OCI-LY3 (cell line): ENCODE results near the gene LARGE1.
"Not testable (repeated sequence)": the region's sequence is repeated elsewhere in the genome, so short reads cannot be mapped to it uniquely, and the experiment has no call there.

Experiments
- H2AFZ ChIP-seq: fragments of 200-600, 300-600 bp; shearing (Covaris generic); 2 replicates; pipeline ENCODE4 v1.6.0; 2014; ENCODE audit warnings: antibody characterized with exemption, low read depth, low read length
- H3K27ac ChIP-seq: fragments of 200-600, 300-600 bp; sonication (generic); 2 replicates; pipeline ENCODE4 v1.5.1; 2014; ENCODE audit warnings: mild to moderate bottlenecking, low read length, moderate library complexity, mixed read lengths
- H3K27me3 ChIP-seq: fragments of 200-600, 300-600 bp; sonication (generic); 2 replicates; pipeline ENCODE4 v1.6.1; 2014; ENCODE audit warnings: low read depth, low read length, mixed read lengths
- H3K36me3 ChIP-seq: fragments of 200-600, 300-600 bp; sonication (generic); replicated peaks from 2 replicates; pipeline ENCODE3; 2014; ENCODE audit warnings: low read depth, low read length, mixed read lengths
- H3K4me1 ChIP-seq: fragments of 300-600, 200-600 bp; sonication (generic); 2 replicates; pipeline ENCODE4 v1.6.1; 2014; ENCODE audit warnings: low read length, mixed read lengths
- H3K4me2 ChIP-seq: fragments of 200-600, 300-600 bp; sonication (generic); 2 replicates; pipeline ENCODE4 v1.6.1; 2014; ENCODE audit warnings: low read length, mixed read lengths
- H3K4me3 ChIP-seq: fragments of 300-600, 200-600 bp; sonication (generic); 2 replicates; pipeline ENCODE4 v1.5.1; 2014; ENCODE audit warnings: antibody characterized with exemption, mild to moderate bottlenecking, low read length, moderate library complexity
- H3K79me2 ChIP-seq: fragments of 300-600, 200-600 bp; shearing (Covaris generic); 2 replicates; pipeline ENCODE4 v1.6.1; 2014; ENCODE audit warnings: mild to moderate bottlenecking, low read length, mixed read lengths
- H3K9ac ChIP-seq: fragments of 300-600, 200-600 bp; shearing (Covaris generic); 2 replicates; pipeline ENCODE4 v1.6.0; 2014; ENCODE audit warnings: mild to moderate bottlenecking, low read length, moderate library complexity
- H3K9me3 ChIP-seq: fragments of 200-600, 300-600 bp; shearing (Covaris generic); 2 replicates; pipeline ENCODE4 v1.6.1; 2014; ENCODE audit warnings: low read length, mixed read lengths; ENCODE audit not compliant: insufficient read depth
- H4K20me1 ChIP-seq: fragments of 200-600, 300-600 bp; sonication (generic); 2 replicates; pipeline ENCODE4 v1.6.1; 2016; ENCODE audit warnings: low read length, mixed read lengths; ENCODE audit not compliant: insufficient read depth
- EZH2phosphoT487 ChIP-seq: fragments of 200-600 bp; shearing (Covaris generic); IDR thresholded peaks from 2 replicates; pipeline ENCODE4 v1.6.1; 2018; ENCODE audit warnings: antibody characterized with exemption, mixed run types, low read depth
- TF ChIP-seq, protein P1 (sequence below): fragments of 200-600, 300-600 bp; sonication (generic); IDR thresholded peaks from 2 replicates; pipeline ENCODE4 v1.5.1; 2014; ENCODE audit warnings: antibody characterized with exemption, low read length, low read depth

The LARGE1 gene

DNA sequence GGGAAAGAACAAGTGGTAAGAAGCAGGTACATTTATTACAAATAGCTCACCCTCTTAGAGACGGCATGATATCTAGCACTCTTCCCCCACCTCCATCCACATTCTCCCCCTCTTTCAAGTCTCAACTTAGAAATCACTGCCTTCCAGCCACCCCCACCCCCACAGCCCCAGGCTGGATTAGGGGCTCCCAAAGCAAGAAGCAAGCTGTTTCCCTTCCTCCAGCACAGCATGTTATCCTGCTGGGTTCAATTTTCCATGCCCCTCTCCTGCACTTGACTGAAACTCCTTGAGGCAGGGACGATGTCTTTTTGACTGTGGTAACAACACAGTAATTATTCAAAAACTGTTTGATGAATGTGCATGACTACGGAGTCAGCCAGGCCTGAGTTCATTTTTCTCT lies 350.7 kb downstream of the LARGE1 start:
- H3K4me2 ChIP-seq, result peak overlapping the region; percentile 75
- H3K36me3 ChIP-seq, result peaks cover 2% of the 10 kb centered on the region
- no peaks in the 10 kb centered on the region for H3K27me3 ChIP-seq
- no peaks in the 10 kb centered on the region for H3K79me2 ChIP-seq
- H3K9me3 ChIP-seq, result no peaks in the 10 kb centered on the region
- H3K9ac ChIP-seq, result no peak overlapping the region
- H3K27ac ChIP-seq, result no peak overlapping the region
- H2AFZ ChIP-seq, result no peak overlapping the region
- TF ChIP-seq, protein P1, sequence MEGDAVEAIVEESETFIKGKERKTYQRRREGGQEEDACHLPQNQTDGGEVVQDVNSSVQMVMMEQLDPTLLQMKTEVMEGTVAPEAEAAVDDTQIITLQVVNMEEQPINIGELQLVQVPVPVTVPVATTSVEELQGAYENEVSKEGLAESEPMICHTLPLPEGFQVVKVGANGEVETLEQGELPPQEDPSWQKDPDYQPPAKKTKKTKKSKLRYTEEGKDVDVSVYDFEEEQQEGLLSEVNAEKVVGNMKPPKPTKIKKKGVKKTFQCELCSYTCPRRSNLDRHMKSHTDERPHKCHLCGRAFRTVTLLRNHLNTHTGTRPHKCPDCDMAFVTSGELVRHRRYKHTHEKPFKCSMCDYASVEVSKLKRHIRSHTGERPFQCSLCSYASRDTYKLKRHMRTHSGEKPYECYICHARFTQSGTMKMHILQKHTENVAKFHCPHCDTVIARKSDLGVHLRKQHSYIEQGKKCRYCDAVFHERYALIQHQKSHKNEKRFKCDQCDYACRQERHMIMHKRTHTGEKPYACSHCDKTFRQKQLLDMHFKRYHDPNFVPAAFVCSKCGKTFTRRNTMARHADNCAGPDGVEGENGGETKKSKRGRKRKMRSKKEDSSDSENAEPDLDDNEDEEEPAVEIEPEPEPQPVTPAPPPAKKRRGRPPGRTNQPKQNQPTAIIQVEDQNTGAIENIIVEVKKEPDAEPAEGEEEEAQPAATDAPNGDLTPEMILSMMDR, result no peak
- TF ChIP-seq EZH2phosphoT487, result no peak
- H3K4me3 ChIP-seq, result 0 out of 2 replicates have a peak overlapping the region, but pooled peaks have one; percentile 0
- peaks cover 66% of the 10 kb centered on the region for H3K4me1 ChIP-seq
- H4K20me1 ChIP-seq, result no peaks in the 10 kb centered on the region

DNA sequence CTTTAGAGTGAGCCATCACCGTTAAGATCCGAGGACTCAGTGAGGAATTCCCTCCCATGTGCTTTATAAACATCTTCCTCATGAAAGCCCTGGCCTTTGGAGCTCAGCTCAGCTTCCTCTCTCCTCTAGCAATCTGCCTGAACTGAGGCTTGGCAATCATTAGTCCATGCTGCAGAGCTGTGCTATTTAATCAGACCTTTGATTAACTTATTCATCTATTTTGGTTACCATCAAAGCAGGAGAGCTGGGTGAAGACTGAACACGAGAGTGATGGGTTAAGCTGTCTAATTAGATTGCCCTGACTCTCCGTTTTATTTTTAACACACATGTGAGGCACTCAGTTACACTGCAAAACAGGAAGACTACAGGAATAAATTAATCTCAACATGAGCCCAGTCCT lies 351.3 kb downstream of the LARGE1 start:
- no peaks in the 10 kb centered on the region for H4K20me1 ChIP-seq
- H3K27me3 ChIP-seq, result no peaks in the 10 kb centered on the region
- peaks cover 3% of the 10 kb centered on the region for H3K36me3 ChIP-seq
- H3K9me3 ChIP-seq, result no peaks in the 10 kb centered on the region
- H3K4me2 ChIP-seq, result peak overlapping the region; percentile 75
- peak overlapping the region; percentile 65 for H3K4me3 ChIP-seq
- TF ChIP-seq EZH2phosphoT487, result no peak
- TF ChIP-seq, protein P1, result no peak
- peaks cover 66% of the 10 kb centered on the region for H3K4me1 ChIP-seq
- no peak overlapping the region for H3K27ac ChIP-seq
- no peak overlapping the region for H2AFZ ChIP-seq
- no peak overlapping the region for H3K9ac ChIP-seq
- H3K79me2 ChIP-seq, result no peaks in the 10 kb centered on the region

DNA sequence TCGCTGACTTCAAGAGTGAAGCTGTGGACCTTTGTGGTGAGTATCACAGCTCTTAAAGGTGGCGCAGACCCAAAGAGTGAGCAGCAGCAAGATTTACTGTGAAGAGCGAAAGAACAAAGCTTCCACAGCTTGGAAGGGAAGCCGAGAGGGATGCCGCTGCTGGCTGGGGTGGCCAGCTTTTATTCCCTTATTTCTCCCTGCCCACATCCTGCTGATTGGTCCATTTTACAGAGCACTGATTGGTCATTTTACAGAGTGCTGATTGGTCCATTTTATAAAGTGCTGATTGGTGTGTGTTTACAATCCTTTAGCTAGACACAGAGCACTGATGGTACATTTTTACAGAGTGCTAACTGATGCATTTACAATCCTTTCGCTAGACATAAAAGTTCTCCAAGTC lies 353.8 kb downstream of the LARGE1 start:
- H3K79me2 ChIP-seq, H2AFZ ChIP-seq, H3K4me3 ChIP-seq, H4K20me1 ChIP-seq, H3K9ac ChIP-seq, H3K27me3 ChIP-seq, H3K36me3 ChIP-seq, H3K27ac ChIP-seq, H3K9me3 ChIP-seq: not testable (repeated sequence)
- Histone ChIP-seq H3K4me2 (peak overlapping the region; percentile 58), H3K4me1 (peaks cover 59% of the 10 kb centered on the region)

DNA sequence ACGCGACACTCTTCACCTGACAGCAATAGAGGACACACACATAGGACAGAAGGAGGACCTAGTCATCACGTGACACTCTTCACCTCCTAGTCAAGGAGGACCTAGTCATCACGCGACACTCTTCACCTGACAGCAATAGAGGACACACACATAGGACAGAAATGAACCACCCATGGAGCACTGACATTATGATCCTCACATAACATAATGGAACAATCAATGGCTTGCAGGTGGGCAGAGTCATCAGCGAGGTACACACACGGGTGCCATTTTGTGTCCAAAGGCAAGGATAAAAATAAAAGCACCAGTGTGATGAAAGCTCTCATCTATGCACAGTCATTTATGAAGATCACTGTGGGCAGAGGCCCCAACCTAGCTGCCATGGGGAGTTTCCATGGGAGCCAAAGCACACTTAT lies 354.7 kb downstream of the LARGE1 start:
- H3K79me2 ChIP-seq, result no peaks in the 10 kb centered on the region
- no peak overlapping the region for H3K9ac ChIP-seq
- H3K4me3 ChIP-seq, result peak overlapping the region; percentile 25
- H3K27me3 ChIP-seq, result no peaks in the 10 kb centered on the region
- H2AFZ ChIP-seq, result no peak overlapping the region
- H3K27ac ChIP-seq, result no peak overlapping the region
- H4K20me1 ChIP-seq, result no peaks in the 10 kb centered on the region
- H3K4me1 ChIP-seq, result peaks cover 58% of the 10 kb centered on the region
- peaks cover 8% of the 10 kb centered on the region for H3K36me3 ChIP-seq
- TF ChIP-seq, protein P1, result no peak
- TF ChIP-seq EZH2phosphoT487, result no peak
- no peaks in the 10 kb centered on the region for H3K9me3 ChIP-seq
- H3K4me2 ChIP-seq, result peak overlapping the region; percentile 58

DNA sequence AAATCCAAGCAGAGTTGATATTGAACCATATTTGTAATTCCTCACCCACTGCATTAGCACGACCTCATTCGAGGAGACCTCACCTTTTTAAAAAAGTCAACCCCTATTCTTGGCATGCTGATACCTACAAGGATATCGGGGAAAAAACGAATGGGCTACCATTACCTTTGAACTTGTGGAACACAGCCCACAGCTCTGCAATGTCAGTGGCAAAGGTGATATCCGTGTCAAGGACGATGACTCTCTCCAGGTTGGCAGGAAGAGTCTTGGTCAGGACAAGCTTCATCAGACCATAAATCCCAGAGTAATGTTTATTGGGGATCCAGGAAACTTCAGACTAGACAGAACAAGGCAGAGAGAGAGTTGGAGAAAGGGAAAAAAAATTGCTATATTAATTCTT lies 355.6 kb downstream of the LARGE1 start:
- Histone ChIP-seq H3K79me2 (no peaks in the 10 kb centered on the region), H3K4me1 (peaks cover 49% of the 10 kb centered on the region), H2AFZ (no peak overlapping the region), H3K4me2 (no peak overlapping the region), H3K27ac (no peak overlapping the region), H3K27me3 (no peaks in the 10 kb centered on the region), H4K20me1 (no peaks in the 10 kb centered on the region), H3K9ac (no peak overlapping the region), H3K36me3 (peaks cover 8% of the 10 kb centered on the region), H3K9me3 (no peaks in the 10 kb centered on the region), H3K4me3 (no peak overlapping the region)
- no peak for TF ChIP-seq EZH2phosphoT487
- TF ChIP-seq, protein P1, result no peak
